ENCODE data around the gene RNF182.
"Not testable (repeated sequence)": the region's sequence is repeated elsewhere in the genome, so short reads cannot be mapped to it uniquely, and the experiment has no call there.

Gene RNF182

GRCh38 chr6:13935190-13935880 is 10.6 kb downstream of the RNF182 start:
- Histone ChIP-seq H3K4me2 (peak overlapping the region in 5 of 11 experiments; percentile 4 to 43 (median 10); a peak in 5 of 22 replicates), H3K9me3 (replicated peaks in 1 of 11) (peaks cover 0 to 15% (median 0%) of the 10 kb centered on the region in 11 experiments; a peak in 6 of 22 replicates), H3K36me3 (no peaks in the 10 kb centered on the region), H3K9ac (no peak overlapping the region), H3K27me3 (no peaks in the 10 kb centered on the region), H4K20me1 (no peaks in the 10 kb centered on the region), H3K4me3 (no peak overlapping the region), H3K27ac (no peak overlapping the region), H3K4me1 (peaks cover 0 to 10% (median 5%) of the 10 kb centered on the region in 10 experiments; a peak in 7 of 20 replicates)
- no peak for TF ChIP-seq Cebpa-rat (IDR thresholded peaks at IDR 0.05)

- H4K20me1 ChIP-seq, H3K4me3 ChIP-seq, H3K4me1 ChIP-seq, H3K27me3 ChIP-seq, H3K36me3 ChIP-seq, H3K9ac ChIP-seq, H3K27ac ChIP-seq: not testable (repeated sequence)
- H3K9me3 ChIP-seq (replicated peaks in 1 of 11), result peaks cover 0 to 15% (median 0%) of the 10 kb centered on the region in 11 experiments; a peak in 6 of 22 replicates
- H3K4me2 ChIP-seq, result peak overlapping the region in 6 of 11 experiments; percentile 4 to 43 (median 14); a peak in 8 of 22 replicates
Measured at GRCh38 chr6:13935881-13936261, 11.1 kb downstream of the RNF182 start.

- no peak overlapping the region for H3K9ac ChIP-seq
- no peak overlapping the region for H3K27ac ChIP-seq
- H3K4me3 ChIP-seq, result no peak overlapping the region
Measured at GRCh38 chr6:13941902-13942301, 17.1 kb downstream of the RNF182 start.

GRCh38 chr6:13943943-13944342 is 19.2 kb downstream of the RNF182 start:
- Histone ChIP-seq H4K20me1 (no peaks in the 10 kb centered on the region), H3K4me1 (no peaks in the 10 kb centered on the region), H3K9me3 (replicated peaks in 1 of 11) (peaks cover 20 to 42% (median 26%) of the 10 kb centered on the region in 11 experiments), H3K36me3 (no peaks in the 10 kb centered on the region), H3K27ac (no peak overlapping the region), H3K9ac (no peak overlapping the region), H3K4me3 (no peak overlapping the region), H3K4me2 (no peak overlapping the region), H3K27me3 (no peaks in the 10 kb centered on the region)
- TF ChIP-seq Cebpa-rat (IDR thresholded peaks at IDR 0.05), result no peak

More at GRCh38 chr6:13941902-13942301, 17.1 kb downstream of the RNF182 start:
- Histone ChIP-seq H3K4me2 (no peak overlapping the region), H3K9me3 (replicated peaks in 1 of 11) (peaks cover 7 to 27% (median 11%) of the 10 kb centered on the region in 11 experiments; a peak in 19 of 22 replicates), H3K27me3 (no peaks in the 10 kb centered on the region), H3K36me3 (no peaks in the 10 kb centered on the region), H4K20me1 (no peaks in the 10 kb centered on the region), H3K4me1 (no peaks in the 10 kb centered on the region)
- no peak for TF ChIP-seq Cebpa-rat (IDR thresholded peaks at IDR 0.05)

GRCh38 chr6:13946506-13946905 is 21.8 kb downstream of the RNF182 start:
- Histone ChIP-seq H3K4me1 (no peaks in the 10 kb centered on the region), H3K27me3 (no peaks in the 10 kb centered on the region), H4K20me1 (no peaks in the 10 kb centered on the region), H3K9me3 (replicated peaks in 1 of 11) (peaks cover 31 to 55% (median 36%) of the 10 kb centered on the region in 11 experiments), H3K36me3 (no peaks in the 10 kb centered on the region), H3K27ac (no peak overlapping the region), H3K9ac (no peak overlapping the region), H3K4me2 (no peak overlapping the region), H3K4me3 (no peak overlapping the region)
- no peak for TF ChIP-seq Cebpa-rat (IDR thresholded peaks at IDR 0.05)

- no peak overlapping the region for H3K9ac ChIP-seq
- no peaks in the 10 kb centered on the region for H3K27me3 ChIP-seq
- no peak for TF ChIP-seq Cebpa-rat (IDR thresholded peaks at IDR 0.05)
- no peaks in the 10 kb centered on the region for H3K4me1 ChIP-seq
- H4K20me1 ChIP-seq, result no peaks in the 10 kb centered on the region
- H3K4me2 ChIP-seq, result no peak overlapping the region
- no peak overlapping the region for H3K4me3 ChIP-seq
- H3K36me3 ChIP-seq, result no peaks in the 10 kb centered on the region
- peaks cover 32 to 51% (median 37%) of the 10 kb centered on the region in 11 experiments for H3K9me3 ChIP-seq (replicated peaks in 1 of 11)
- no peak overlapping the region for H3K27ac ChIP-seq
Measured at GRCh38 chr6:13947611-13948178, 22.9 kb downstream of the RNF182 start.

- Histone ChIP-seq H3K27me3 (no peaks in the 10 kb centered on the region), H3K36me3 (no peaks in the 10 kb centered on the region), H3K27ac (no peak overlapping the region), H3K9ac (no peak overlapping the region), H3K4me3 (no peak overlapping the region), H4K20me1 (no peaks in the 10 kb centered on the region), H3K9me3 (replicated peaks in 1 of 11) (peaks cover 31 to 40% (median 34%) of the 10 kb centered on the region in 11 experiments), H3K4me1 (peaks cover 0 to 6% (median 0%) of the 10 kb centered on the region in 10 experiments; a peak in 2 of 20 replicates), H3K4me2 (no peak overlapping the region)
- no peak for TF ChIP-seq Cebpa-rat (IDR thresholded peaks at IDR 0.05)
Measured at GRCh38 chr6:13952101-13952500, 27.3 kb downstream of the RNF182 start.

- no peak overlapping the region for H3K4me3 ChIP-seq
- H3K36me3 ChIP-seq, result no peaks in the 10 kb centered on the region
- no peaks in the 10 kb centered on the region for H3K27me3 ChIP-seq
- H3K27ac ChIP-seq, result no peak overlapping the region
- no peaks in the 10 kb centered on the region for H4K20me1 ChIP-seq
- peaks cover 0 to 6% (median 0%) of the 10 kb centered on the region in 10 experiments; a peak in 2 of 20 replicates for H3K4me1 ChIP-seq
- peaks cover 21 to 30% (median 25%) of the 10 kb centered on the region in 11 experiments for H3K9me3 ChIP-seq (replicated peaks in 1 of 11)
- no peak overlapping the region for H3K9ac ChIP-seq
- H3K4me2 ChIP-seq, result no peak overlapping the region
- TF ChIP-seq Cebpa-rat (IDR thresholded peaks at IDR 0.05), result no peak
Measured at GRCh38 chr6:13953061-13953705, 28.4 kb downstream of the RNF182 start.

GRCh38 chr6:13965582-13966127 is 40.9 kb downstream of the RNF182 start:
- Histone ChIP-seq H4K20me1 (no peaks in the 10 kb centered on the region), H3K27me3 (no peaks in the 10 kb centered on the region), H3K4me3 (no peak overlapping the region; a peak in 1 of 20 replicates), H3K9ac (no peak overlapping the region), H3K27ac (no peak overlapping the region), H3K4me2 (peak overlapping the region in 1 of 11 experiments; percentile 8; a peak in 3 of 22 replicates), H3K4me1 (peaks cover 0 to 11% (median 6%) of the 10 kb centered on the region in 10 experiments; a peak in 8 of 20 replicates), H3K36me3 (no peaks in the 10 kb centered on the region), H3K9me3 (replicated peaks in 1 of 11) (peaks cover 26 to 45% (median 35%) of the 10 kb centered on the region in 11 experiments)
- no peak for TF ChIP-seq Cebpa-rat (IDR thresholded peaks at IDR 0.05)

All from BLaER1 treated with 17β-estradiol and CSF1 and Interleukin-3, amounts not matched to agents 10 nM and 100 nM (cell line).